ENCODE measurements around the gene VANGL2. TPM values are rescaled to one million over a fixed set of nuclear protein-coding genes. Genes with fewer than 3 reads are reported as not detected.

VANGL2 gene
- polyA plus RNA-seq, 1 experiment = 0.33 TPM

- CTCF ChIA-PET = interaction anchor here (1.2 to 7.7 kb wide), 2 partner anchors 9 to 10 kb away, joined by 3 to 70 read pairs; no protein-coding TSS in a partner anchor
- Histone ChIP-seq H3K27me3 (ENCODE audit: control insufficient read depth, insufficient read depth, low read length) (no peaks in the 10 kb centered on the region; the same call in 1 of the 2 replicates), H3K4me3 (ENCODE audit: low read depth, low read length) (no peak within 1 kb of the TSS), H3K36me3 (ENCODE audit: control insufficient read depth, insufficient read depth, low read length) (no peaks in the 10 kb centered on the region)
- DNase-seq (ENCODE audit: low read depth) = no peak
- POLR2A ChIA-PET = no interaction called here
- no peak for TF ChIP-seq CTCF (IDR thresholded peaks at IDR 0.05; ENCODE audit: insufficient read depth, low read depth, low read length)
These were observed 33.4 kb upstream of the VANGL2 start, which contains the start of gene NHLH1 for GRCh38 chr1:160366731-160367515. NHLH1 (plus strand) TSS chr1:160367071; CDS start chr1:160370732, 3,661 bp downstream.

DNA sequence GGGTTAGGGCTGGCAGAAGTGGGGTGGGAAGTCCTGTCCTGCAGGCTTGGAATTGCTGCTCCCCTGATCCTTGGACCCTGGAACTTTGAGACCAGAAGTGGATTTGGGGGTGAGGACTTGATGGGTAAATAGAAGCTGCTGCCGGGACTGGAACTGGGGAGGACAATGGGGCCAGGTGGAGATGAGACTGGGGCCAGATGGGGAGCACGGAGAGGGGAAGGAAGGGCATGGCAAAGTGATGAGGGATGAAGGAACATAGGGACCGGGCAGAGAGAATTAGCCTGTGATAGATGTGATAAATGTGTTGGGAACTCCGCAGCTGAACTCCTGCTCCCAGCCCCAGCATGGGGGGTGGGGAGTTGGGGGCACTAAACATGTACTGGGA, 32.9 kb upstream of the VANGL2 start:
- H3K27me3 ChIP-seq (ENCODE audit: control insufficient read depth, insufficient read depth, low read length) = no peaks in the 10 kb centered on the region; the same call in 1 of the 2 replicates
- ChIA-PET CTCF (interaction anchor here (0.7 to 7.7 kb wide), 3 partner anchors 9 to 326 kb away, joined by 3 to 70 read pairs (median 3); no protein-coding TSS in a partner anchor), POLR2A (no interaction called here)
- no peak for DNase-seq (ENCODE audit: low read depth)
- no peaks in the 10 kb centered on the region for H3K36me3 ChIP-seq (ENCODE audit: control insufficient read depth, insufficient read depth, low read length)
- no peak for TF ChIP-seq CTCF (IDR thresholded peaks at IDR 0.05; ENCODE audit: insufficient read depth, low read depth, low read length)
- no peak overlapping the region for H3K4me3 ChIP-seq (ENCODE audit: low read depth, low read length)

DNA sequence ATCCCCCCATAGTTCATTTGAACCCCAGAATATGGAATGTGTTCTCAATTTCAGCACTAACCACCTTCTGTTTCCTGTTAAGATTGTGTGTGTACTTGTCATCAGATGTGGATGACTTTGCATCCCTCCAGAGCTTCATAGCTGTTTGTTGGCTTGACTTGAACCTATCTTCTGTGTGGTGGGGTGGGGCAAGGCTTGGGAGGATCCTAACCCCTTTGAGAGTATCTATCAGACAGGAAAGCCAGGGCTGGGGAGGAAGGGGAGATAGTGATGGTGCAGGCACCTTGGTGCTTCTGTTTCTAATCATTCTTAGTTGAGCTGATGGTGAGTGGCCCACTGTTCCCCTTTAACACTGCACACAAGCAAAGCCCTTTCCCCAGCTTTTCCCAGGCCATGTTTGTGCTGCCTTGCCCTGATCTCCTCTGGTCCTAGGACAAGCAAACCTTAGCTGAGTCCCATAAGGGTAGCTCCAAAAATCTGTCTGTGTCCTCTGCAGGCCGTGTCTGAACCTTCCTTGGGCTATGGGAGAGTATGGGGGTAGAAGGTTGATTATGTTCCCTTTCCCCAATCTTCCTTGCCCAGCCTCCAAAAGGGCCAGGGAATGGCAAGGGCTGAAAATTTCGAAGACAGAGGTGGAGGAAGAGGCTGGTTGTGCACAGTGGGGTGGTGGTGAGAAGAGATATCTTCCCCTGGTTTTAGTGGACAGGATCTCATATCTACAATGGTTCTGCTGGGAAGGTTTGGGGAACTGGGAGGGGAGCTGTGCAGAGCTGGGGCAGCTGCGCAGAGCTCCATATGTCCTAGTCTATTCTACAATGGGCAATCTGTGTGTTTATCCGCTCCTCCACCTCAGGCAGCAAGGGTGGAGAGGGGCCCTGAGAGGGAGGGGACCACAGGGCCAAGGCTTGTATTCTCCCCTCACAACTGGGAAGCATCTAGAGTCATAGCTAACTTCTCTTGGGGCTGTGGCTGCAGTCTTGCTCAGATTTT, 32.1 kb upstream of the VANGL2 start:
- Histone ChIP-seq H3K4me3 (ENCODE audit: low read depth, low read length) (no peak overlapping the region), H3K36me3 (ENCODE audit: control insufficient read depth, insufficient read depth, low read length) (no peaks in the 10 kb centered on the region), H3K27me3 (ENCODE audit: control insufficient read depth, insufficient read depth, low read length) (no peaks in the 10 kb centered on the region; the same call in 1 of the 2 replicates)
- CTCF ChIA-PET = interaction anchor here (0.7 to 7.7 kb wide), 4 partner anchors 8 to 326 kb away, joined by 3 to 70 read pairs (median 4); no protein-coding TSS in a partner anchor
- DNase-seq (ENCODE audit: low read depth) = no peak
- TF ChIP-seq CTCF (IDR thresholded peaks at IDR 0.05; ENCODE audit: insufficient read depth, low read depth, low read length) = no peak
- POLR2A ChIA-PET = no interaction called here

GRCh38 chr1:160369087-160369486, 31.3 kb upstream of the VANGL2 start:
- Histone ChIP-seq H3K27me3 (ENCODE audit: control insufficient read depth, insufficient read depth, low read length) (no peaks in the 10 kb centered on the region; the same call in 1 of the 2 replicates), H3K36me3 (ENCODE audit: control insufficient read depth, insufficient read depth, low read length) (no peaks in the 10 kb centered on the region), H3K4me3 (ENCODE audit: low read depth, low read length) (no peak overlapping the region)
- POLR2A ChIA-PET = no interaction called here
- CTCF ChIA-PET = interaction anchor here (1.4 to 7.7 kb wide), 2 partner anchors 7 to 14 kb away, joined by 4 to 70 read pairs; no protein-coding TSS in a partner anchor
- TF ChIP-seq CTCF (IDR thresholded peaks at IDR 0.05; ENCODE audit: insufficient read depth, low read depth, low read length) = no peak
- no peak for DNase-seq (ENCODE audit: low read depth)
